GM12873 (cell line): Measurements from ENCODE around the gene MEGF6.

Experiments
- TF ChIP-seq, protein P1 (sequence below): IDR thresholded peaks from 2 replicates; pipeline ENCODE4 v1.5.1; 2012; ENCODE audit warnings: low read depth, mild to moderate bottlenecking, moderate library complexity, low read length, control low read depth; ENCODE audit not compliant: insufficient read depth; ENCODE audit errors: missing control alignments

MEGF6 gene

DNA sequence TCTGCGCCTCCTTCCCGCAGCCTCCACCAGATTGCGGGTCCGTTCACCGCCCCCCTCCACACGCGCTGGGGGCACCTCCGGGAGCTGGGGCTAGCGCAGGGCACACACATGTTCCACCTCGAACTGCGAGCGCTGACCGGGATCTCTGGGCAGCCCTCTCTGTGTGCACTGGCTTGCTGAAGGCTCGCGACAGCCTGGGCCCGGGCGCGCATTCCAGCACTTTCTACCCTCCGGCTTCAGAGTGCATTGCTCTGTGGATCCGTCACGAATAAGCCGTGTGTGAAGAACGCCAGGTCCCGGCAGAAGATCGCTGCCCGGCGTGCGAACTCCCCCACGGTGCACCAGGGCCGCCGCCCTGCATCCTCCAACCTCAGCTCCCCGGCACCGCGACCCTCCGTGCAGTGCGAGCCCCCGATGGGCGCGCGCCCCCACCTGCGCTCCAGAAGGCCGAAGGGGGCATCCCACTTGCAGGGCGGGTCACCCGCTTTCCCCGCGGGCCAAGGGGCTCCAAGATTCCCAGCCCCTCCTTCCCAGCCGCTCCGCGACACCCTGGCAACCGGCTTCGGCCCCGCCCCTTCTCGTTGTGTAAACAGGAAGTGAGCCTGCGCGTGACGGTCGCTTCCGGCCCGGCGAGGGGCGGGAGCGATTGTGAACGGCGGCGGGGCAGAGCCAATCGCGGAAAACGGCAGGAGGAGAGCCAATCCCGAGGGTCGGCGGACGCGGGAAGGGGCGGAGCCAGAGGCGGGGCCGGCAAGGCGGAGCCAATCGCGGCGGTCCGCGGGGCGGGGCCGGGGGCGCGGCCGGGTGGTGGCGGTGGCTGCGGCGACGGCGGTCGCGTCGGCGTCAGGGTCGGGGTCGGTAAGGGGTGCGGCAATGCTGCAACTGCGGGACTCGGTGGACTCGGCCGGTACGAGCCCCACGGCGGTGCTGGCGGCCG lies 13.2 kb upstream of the MEGF6 start, which contains the start of gene TPRG1L:
TPRG1L (plus strand) TSS at position 816 of the 937 bp plus-strand sequence; CDS start at position 874, 58 bp downstream.
- TF ChIP-seq, protein P1, sequence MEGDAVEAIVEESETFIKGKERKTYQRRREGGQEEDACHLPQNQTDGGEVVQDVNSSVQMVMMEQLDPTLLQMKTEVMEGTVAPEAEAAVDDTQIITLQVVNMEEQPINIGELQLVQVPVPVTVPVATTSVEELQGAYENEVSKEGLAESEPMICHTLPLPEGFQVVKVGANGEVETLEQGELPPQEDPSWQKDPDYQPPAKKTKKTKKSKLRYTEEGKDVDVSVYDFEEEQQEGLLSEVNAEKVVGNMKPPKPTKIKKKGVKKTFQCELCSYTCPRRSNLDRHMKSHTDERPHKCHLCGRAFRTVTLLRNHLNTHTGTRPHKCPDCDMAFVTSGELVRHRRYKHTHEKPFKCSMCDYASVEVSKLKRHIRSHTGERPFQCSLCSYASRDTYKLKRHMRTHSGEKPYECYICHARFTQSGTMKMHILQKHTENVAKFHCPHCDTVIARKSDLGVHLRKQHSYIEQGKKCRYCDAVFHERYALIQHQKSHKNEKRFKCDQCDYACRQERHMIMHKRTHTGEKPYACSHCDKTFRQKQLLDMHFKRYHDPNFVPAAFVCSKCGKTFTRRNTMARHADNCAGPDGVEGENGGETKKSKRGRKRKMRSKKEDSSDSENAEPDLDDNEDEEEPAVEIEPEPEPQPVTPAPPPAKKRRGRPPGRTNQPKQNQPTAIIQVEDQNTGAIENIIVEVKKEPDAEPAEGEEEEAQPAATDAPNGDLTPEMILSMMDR, result no peak

DNA sequence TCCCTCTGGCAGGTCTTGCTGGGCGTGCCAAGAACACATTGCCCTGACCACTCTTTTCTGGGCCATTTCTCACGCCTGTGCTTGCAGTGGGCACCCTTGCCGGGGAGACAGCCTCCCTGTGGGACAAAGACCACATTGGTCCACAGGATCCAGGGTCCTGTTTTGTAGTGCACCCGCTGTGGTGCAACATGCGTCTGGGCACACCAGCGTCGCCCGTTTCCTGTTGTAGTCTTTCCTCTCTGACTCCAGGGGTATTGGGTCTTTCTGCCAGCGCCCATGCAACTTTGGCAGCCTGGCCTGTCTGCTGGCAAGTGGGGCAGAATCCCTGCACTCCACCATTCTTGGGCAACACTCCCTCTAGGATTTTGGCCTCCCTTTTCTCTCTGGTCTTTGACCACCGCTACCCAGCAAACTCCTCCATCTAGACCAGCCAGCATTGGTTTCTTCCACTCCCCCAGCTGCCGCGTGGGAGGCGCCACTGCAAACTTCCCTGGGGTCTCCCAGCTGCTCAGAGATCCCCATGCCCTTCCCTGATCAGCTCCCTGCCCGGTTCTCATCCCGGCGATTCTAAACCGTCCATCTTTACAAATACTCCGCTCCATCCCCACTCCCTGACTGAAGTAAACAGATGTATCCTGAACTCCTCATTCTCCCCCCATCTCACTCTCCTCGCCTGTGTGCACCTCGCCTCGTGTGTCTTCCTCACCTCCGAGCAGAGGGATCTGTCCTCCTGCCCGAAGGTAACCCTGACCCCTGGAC lies 12.3 kb upstream of the MEGF6 start:
- TF ChIP-seq, protein P1, result no peak

DNA sequence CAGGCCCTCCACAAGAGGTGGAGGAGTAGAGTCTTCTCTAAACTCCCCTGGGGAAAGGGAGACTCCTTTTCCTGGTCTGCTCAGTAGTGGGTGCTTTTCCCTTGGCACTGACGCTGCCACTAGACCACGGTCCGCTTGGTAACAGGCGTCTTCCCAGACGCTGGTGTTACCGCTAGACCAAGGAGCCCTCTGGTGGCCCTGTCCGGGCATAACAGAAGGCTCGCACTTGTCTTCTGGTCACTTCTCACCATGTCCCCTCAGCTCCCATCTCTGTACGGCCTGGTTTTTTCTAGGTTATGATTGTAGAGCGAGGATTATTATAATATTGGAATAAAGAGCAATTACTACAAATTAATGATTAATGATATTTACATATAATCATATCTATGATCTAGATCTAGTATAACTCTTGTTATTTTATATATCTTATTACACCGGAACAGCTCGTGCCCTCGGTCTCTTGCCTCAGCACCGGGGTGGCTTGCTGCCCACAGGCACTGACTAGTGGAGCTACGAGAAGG lies 9.9 kb upstream of the MEGF6 start:
- TF ChIP-seq, protein P1, result peak; percentile 55

GRCh38 chr1:3620708-3621107 lies 9.4 kb upstream of the MEGF6 start:
- TF ChIP-seq, protein P1, result no peak

DNA sequence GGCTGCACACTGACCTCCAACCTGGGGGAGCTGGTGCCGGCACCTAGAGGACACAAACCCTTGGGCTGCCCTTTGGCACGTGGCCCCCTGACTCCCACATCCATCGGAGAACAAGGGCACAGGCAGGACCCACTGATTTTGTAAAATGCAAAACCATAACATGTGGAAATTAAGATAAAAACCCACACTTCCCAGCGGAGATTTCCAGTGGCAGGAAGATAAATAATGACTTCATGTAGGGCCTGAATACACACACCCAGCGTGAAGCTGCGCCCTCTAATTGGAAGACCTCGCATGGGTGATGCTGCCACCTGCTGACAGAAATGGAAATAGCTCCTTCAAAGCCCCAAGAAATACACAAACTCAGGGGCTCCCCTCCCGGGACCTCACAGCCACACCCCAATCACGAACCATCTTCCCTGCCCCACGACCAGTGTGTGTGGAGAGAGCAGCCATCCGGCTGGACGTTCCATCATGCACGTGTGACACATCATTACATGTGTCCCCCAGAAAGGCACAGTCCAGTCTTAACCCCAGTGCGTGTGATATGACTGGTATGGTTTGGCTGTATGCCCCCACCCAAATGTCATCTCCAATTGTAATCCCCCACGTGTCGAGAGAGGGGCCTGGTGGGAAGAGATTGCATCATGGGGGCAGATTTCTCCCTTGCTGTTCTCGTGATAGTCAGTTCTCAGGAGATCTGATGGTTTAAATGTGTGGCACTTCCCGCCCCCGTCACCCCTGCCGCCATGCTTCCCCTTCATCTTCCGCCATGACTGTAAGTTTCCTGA lies 7.8 kb upstream of the MEGF6 start:
- TF ChIP-seq, protein P1, result peak; percentile 83

- TF ChIP-seq, protein P1, result no peak
Measured at GRCh38 chr1:3618531-3618880, 7.2 kb upstream of the MEGF6 start.
